ENCODE measurements around the gene LPCAT1. TPM values are rescaled to one million over a fixed set of nuclear protein-coding genes. Genes with fewer than 3 reads are reported as not detected.
"Not testable (repeated sequence)": the region's sequence is repeated elsewhere in the genome, so short reads cannot be mapped to it uniquely, and the experiment has no call there.

Gene LPCAT1
- total RNA-seq, 1 experiment from 2014 or later = 75.0 TPM

- TF ChIP-seq EGR1 (IDR thresholded peaks at IDR 0.05; ENCODE audit: low read depth) = no peak
- no peak for TF ChIP-seq ELF1 (IDR thresholded peaks at IDR 0.05; ENCODE audit: borderline replicate concordance, low read depth)
- TF ChIP-seq POLR2A (IDR thresholded peaks at IDR 0.05; ENCODE audit: borderline replicate concordance, extremely low read depth, insufficient read depth, insufficient read length) = no peak
- no peak for TF ChIP-seq EZH2phosphoT487 (IDR thresholded peaks at IDR 0.05; ENCODE audit: borderline replicate concordance)
Measured at GRCh38 chr5:1515921-1516571, 7.7 kb downstream of the LPCAT1 start (continued).

DNA sequence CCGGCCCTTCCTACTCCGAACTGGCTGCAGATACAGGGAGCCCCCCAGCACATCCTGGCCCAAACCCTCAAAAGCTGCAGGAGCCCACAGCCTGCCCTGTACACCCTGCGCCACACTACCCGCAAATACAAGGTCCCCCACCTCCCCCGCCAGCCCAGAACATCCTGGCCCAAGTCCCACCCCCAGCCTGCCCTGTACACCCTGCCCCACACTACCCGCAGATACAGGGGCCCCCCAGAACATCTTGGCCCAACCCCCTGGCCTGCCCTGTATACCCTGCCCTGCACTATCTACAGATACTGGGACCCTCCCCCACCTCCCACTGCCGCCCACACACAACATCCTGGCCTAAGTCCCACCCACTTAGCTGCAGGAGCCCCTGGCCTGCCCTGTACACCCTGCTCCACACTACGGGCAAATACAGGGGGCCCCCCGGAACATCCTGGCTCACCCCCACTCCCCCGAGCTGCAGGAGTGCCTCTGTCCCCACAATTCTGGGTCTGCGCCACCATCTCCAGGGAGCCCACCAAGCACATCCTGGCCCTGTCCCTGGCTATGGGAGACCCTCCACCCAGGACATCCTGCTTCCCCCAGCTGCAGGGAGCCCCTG lies 8.3 kb downstream of the LPCAT1 start:
- Histone ChIP-seq H3K36me3 (ENCODE audit: control insufficient read depth in 1 of 2, insufficient read depth in 2 of 2, low read length in 2 of 2) (peaks cover 11 to 31% of the 10 kb centered on the region in 2 experiments; a peak in 3 of 4 replicates), H2AFZ (ENCODE audit: low read depth, low read length, poor library complexity, severe bottlenecking) (no peak overlapping the region), H3K9me3 (ENCODE audit: control insufficient read depth in 1 of 2, insufficient read depth in 1 of 2, low read depth in 1 of 2, low read length in 2 of 2) (no peaks in the 10 kb centered on the region), H3K79me2 (ENCODE audit: insufficient read depth, low read length) (peaks cover 98% of the 10 kb centered on the region), H3K27me3 (ENCODE audit: insufficient read depth, low read length) (no peaks in the 10 kb centered on the region), H3K4me1 (ENCODE audit: control insufficient read depth in 1 of 2, insufficient read depth in 2 of 2, low read length in 2 of 2) (peaks cover 16 to 48% of the 10 kb centered on the region in 2 experiments), H4K20me1 (ENCODE audit: insufficient read depth) (peaks cover 7% of the 10 kb centered on the region; the same call in 1 of the 2 replicates), H3K9ac (ENCODE audit: low read length) (peak overlapping the region; percentile 65), H3K4me3 (replicated peaks in 1 of 2; ENCODE audit: low read depth in 1 of 2, low read length in 2 of 2) (no peak overlapping the region), H3K27ac (ENCODE audit: low read depth, low read length) (peak overlapping the region; percentile 63; the same call in 1 of the 2 replicates), H3K4me2 (ENCODE audit: low read length) (peak overlapping the region; percentile 64), H3K9me2 (ENCODE audit: insufficient read depth) (no peaks in the 10 kb centered on the region)
- TF ChIP-seq, protein P1, sequence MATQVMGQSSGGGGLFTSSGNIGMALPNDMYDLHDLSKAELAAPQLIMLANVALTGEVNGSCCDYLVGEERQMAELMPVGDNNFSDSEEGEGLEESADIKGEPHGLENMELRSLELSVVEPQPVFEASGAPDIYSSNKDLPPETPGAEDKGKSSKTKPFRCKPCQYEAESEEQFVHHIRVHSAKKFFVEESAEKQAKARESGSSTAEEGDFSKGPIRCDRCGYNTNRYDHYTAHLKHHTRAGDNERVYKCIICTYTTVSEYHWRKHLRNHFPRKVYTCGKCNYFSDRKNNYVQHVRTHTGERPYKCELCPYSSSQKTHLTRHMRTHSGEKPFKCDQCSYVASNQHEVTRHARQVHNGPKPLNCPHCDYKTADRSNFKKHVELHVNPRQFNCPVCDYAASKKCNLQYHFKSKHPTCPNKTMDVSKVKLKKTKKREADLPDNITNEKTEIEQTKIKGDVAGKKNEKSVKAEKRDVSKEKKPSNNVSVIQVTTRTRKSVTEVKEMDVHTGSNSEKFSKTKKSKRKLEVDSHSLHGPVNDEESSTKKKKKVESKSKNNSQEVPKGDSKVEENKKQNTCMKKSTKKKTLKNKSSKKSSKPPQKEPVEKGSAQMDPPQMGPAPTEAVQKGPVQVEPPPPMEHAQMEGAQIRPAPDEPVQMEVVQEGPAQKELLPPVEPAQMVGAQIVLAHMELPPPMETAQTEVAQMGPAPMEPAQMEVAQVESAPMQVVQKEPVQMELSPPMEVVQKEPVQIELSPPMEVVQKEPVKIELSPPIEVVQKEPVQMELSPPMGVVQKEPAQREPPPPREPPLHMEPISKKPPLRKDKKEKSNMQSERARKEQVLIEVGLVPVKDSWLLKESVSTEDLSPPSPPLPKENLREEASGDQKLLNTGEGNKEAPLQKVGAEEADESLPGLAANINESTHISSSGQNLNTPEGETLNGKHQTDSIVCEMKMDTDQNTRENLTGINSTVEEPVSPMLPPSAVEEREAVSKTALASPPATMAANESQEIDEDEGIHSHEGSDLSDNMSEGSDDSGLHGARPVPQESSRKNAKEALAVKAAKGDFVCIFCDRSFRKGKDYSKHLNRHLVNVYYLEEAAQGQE (IDR thresholded peaks at IDR 0.05; ENCODE audit: low read depth) = no peak
- TF ChIP-seq EGR1 (IDR thresholded peaks at IDR 0.05; ENCODE audit: low read depth) (no peak), JUND (IDR thresholded peaks at IDR 0.05) (no peak), SIN3A (IDR thresholded peaks at IDR 0.05; ENCODE audit: low read depth) (no peak)
- TF ChIP-seq, protein P2, sequence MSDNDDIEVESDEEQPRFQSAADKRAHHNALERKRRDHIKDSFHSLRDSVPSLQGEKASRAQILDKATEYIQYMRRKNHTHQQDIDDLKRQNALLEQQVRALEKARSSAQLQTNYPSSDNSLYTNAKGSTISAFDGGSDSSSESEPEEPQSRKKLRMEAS (IDR thresholded peaks at IDR 0.05) = no peak
- ATAC-seq = no peak
- POLR2A ChIA-PET = interaction anchor here (1.0 kb wide), 1 partner anchor 9 kb away, joined by 4 read pairs; the partner anchor contains the start of gene LPCAT1
- no TSS peak for BruUV-seq (replicated peaks)
- intact Hi-C loops (cut with micrococcal nuclease) = no loop called here
- DNase-seq (ENCODE audit: low read depth, low spot score) = no peak
- CTCF ChIA-PET = no interaction called here
- RAD21 ChIA-PET (ENCODE audit: low non-redundant PET in 1 of 2, low total read pairs in 2 of 2, uncharacterized antibody in 2 of 2, unreplicated experiment in 2 of 2) = no interaction called here

DNA sequence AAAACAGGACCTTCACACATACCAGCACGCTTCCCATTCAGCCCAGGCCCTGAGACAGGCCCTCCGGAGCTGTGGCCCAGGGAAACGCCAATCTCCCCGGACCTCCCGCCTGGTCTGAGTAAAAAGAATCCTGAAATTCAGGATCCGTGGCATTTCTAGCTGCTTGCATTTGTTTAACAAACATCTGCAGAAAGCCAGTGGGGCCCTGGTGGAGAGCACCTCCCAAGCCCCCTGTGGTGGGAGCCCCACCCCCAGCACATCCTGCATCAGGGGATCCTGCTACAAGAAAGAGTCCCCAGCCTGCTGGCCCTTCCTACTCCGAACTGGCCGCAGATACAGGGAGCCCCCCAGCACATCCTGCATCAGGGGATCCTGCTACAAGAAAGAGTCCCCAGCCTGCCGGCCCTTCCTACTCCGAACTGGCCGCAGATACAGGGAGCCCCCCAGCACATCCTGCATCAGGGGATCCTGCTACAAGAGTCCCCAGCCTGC lies 8.9 kb downstream of the LPCAT1 start:
- H3K4me3 ChIP-seq (replicated peaks in 1 of 2; ENCODE audit: low read depth in 1 of 2, low read length in 2 of 2); H2AFZ ChIP-seq (ENCODE audit: low read depth, low read length, poor library complexity, severe bottlenecking); BruUV-seq (replicated peaks); DNase-seq (ENCODE audit: low read depth, low spot score); ATAC-seq; H3K9ac ChIP-seq (ENCODE audit: low read length); CTCF ChIA-PET; POLR2A ChIA-PET; H3K9me3 ChIP-seq (ENCODE audit: control insufficient read depth in 1 of 2, insufficient read depth in 1 of 2, low read depth in 1 of 2, low read length in 2 of 2); H3K9me2 ChIP-seq (ENCODE audit: insufficient read depth); RAD21 ChIA-PET (ENCODE audit: low non-redundant PET in 1 of 2, low total read pairs in 2 of 2, uncharacterized antibody in 2 of 2, unreplicated experiment in 2 of 2); H3K27me3 ChIP-seq (ENCODE audit: insufficient read depth, low read length); H3K4me2 ChIP-seq (ENCODE audit: low read length); H4K20me1 ChIP-seq (ENCODE audit: insufficient read depth); H3K27ac ChIP-seq (ENCODE audit: low read depth, low read length): not testable (repeated sequence)
- H3K79me2 ChIP-seq (ENCODE audit: insufficient read depth, low read length) = peaks cover 98% of the 10 kb centered on the region
- H3K36me3 ChIP-seq (ENCODE audit: control insufficient read depth in 1 of 2, insufficient read depth in 2 of 2, low read length in 2 of 2) = peaks cover 11 to 28% of the 10 kb centered on the region in 2 experiments; a peak in 3 of 4 replicates
- H3K4me1 ChIP-seq (ENCODE audit: control insufficient read depth in 1 of 2, insufficient read depth in 2 of 2, low read length in 2 of 2) = peaks cover 16 to 48% of the 10 kb centered on the region in 2 experiments
- intact Hi-C loops (cut with micrococcal nuclease) = loop anchor here (5.0 kb wide), 1 partner anchor 77 kb away; no protein-coding TSS in a partner anchor

Data from HCT116 (cell line).